ENCODE data around the gene GPT2.
A peak's percentile ranks its signal among the peaks of the same experiment; 100 is the strongest.
"Not testable (repeated sequence)": the region's sequence is repeated elsewhere in the genome, so short reads cannot be mapped to it uniquely, and the experiment has no call there.

Gene GPT2

DNA sequence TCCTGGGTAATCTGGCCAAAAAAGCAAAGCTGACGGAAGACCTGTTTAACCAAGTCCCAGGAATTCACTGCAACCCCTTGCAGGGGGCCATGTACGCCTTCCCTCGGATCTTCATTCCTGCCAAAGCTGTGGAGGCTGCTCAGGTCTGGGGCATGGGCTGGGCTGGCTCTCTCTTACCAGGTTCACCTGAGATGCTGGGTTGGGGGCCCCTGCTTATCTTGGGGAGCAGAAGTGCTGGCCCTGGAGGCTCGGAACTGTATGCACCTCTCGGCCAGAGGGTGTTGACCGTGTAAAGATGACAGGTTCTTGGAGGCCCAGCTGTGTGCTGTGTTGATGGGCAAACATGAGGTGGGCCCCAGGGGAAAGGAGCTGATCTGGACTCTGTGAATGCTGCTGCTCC is 40.2 kb downstream of the GPT2 start:
- DNase-seq: no peak

DNA sequence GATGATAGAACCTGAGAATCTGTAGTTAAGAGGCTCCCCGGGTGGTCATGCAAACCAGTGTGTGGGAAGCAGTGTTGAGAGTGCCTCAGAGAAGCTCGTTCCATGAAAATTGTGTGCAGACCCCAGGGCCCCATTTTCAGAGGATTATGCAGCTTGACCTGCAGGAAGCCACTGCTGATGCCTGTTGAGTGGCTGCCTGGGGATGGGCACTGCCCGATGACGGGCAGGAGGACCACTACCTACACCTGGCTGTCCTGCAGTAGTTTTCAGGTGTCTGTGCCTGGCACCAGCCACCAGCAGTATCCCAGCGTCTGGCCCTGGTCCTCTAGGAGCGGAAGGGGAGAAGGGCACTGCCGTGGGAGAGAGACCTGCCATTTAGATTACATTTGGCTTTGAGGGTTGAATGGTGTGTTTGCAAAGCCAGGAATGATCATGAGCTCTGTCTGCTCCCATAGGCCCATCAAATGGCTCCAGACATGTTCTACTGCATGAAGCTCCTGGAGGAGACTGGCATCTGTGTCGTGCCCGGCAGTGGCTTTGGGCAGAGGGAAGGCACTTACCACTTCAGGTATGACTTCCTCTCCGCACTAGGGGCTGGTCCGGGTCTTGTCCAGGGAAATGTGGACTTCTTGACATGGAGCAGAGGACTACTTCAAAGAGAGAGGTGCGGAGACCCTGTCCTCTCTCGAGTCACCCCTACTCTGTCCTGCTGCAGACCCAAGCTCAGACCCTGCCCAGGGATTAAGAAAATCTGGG is 42.5 kb downstream of the GPT2 start:
- DNase-seq: no peak

DNA sequence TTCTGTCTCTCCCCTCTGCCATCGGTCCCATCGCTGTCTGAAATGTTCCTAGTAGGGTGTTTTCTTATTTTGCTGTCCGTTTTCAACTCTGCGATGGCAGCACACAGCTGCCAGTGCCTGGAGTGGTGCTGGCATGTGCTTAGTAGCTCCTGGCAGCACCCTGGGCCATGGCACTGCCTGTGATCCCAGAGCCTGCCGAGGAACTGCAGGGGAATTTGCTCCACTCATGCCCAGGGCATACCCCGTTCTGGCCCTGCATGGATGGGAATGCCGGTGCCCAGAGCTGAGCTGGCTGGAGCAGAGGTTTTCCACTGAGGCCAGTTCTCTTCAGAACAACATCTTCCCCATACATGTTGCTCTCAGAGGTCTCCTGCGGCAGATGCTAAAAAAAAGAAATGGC is 43.1 kb downstream of the GPT2 start:
- DNase-seq: no peak

DNA sequence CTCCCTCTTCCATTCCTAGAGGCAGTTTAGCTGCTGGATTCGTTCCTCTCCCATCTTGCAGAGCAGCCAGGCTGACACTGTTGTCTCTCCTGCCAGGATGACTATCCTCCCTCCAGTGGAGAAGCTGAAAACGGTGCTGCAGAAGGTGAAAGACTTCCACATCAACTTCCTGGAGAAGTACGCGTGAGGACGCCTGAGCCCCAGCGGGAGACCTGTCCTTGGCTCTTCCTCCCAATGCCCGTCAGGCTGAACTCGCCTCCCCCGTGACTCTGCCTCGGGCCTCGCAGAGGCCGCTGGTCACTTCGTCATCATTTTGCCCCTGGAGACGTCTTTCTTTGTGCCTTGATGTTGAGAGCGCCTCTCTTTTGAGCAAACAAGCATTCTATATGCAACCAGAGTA is 44.6 kb downstream of the GPT2 start:
- DNase-seq: no peak

DNA sequence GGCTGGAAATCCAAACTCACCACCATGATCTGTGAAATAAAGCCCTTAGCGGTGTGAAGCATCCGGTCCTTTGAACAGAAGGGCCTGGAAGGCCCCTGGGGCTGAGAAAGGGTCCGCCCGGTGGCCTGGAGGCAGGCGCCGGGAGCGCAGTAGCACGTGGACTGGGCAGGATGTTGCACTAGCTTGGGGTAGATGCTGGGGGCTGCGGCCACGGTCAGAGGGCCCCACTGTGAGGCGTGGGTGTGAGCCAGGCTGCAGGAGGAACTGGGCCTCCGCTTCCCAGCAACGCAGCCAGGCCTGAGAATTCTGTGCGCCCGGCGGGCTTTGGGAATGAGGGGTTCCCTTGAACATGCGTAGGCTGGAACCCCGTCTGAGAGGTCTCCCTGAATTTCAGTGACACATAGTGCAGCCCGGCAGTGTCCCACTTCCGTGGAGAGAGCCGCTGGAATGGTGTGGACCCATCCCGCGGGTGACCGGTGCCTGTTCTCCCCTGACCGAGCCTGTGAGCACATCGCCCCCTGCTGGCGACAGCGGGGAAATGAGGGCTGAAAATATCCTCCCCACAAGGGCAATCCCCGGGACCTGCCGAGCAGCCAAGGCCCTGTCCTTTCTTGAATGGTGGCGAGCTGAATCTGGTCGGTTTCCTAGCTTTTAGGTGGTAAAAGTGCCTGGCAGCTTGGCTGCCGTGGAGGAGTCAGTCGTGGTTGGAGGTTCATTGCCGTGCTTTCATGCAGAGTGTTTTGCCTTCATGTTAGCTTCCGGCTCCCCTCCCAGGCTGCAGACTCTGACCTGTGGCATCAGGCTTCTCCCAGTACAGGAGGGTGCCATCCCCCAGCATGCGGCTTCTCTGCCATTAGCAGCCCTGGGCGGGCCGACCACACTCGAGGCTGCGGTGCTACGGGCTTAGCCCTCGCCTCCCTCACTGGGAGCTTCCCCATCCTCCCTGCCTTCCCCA is 45.5 kb downstream of the GPT2 start:
- DNase-seq: no peak

DNA sequence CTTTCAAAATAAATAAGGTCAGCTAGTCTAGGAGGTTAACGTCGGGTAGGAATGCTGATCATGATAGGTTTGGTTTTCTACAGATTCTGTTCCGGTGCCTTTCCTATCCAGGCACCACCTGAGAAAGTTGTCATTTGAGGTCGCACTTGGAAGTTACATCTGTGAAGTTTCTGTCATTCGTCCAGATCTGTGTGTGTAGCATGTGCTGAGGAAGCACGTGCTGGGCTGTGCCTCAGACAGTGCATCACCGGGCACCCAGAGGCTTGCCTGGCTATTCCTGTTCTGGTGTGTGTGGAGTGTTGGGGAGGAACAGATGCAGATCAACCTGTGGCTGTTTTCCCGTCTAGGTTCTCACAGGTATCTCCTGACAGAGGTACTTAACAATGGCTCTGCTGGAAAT is 46.7 kb downstream of the GPT2 start:
- DNase-seq: no peak

DNA sequence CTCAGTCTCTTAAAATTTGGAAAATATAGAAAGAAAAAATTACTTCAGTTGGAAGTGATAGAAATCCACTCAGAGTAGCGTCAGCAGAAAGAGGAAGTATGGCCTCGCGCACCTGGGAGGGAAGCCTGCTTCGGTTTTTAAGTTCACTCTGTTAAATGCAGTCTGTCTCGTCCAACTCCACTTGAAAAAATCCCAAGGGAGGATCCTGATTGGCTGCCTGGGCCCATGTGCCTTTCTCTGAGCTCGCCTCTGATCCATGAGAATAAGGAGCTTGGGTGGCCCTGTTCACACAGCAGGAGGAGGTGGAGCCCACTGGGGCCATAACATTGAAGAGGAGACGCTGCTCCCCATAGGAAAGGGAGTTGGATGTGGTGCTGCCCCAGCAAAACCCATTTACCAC is 48.6 kb downstream of the GPT2 start:
- no peak for DNase-seq

DNA sequence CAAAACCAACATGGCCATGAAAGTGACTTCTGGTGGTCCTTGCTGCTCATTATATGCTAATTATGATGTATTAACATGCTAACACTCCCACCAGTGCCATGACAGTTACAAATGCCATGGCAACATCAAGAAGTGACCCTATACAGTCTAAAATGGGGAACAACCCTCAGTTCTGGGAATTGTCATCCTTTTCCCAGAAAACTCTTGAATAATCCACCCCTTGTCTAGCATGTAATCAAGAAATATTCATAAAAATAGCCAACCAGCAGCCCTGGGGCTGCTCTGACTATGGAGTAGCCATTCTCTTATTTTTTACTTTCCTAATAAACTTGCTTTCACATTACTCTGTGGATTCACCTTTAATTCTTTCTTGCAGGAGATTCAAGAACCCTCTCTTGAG is 53.4 kb downstream of the GPT2 start:
- no peak for DNase-seq

DNA sequence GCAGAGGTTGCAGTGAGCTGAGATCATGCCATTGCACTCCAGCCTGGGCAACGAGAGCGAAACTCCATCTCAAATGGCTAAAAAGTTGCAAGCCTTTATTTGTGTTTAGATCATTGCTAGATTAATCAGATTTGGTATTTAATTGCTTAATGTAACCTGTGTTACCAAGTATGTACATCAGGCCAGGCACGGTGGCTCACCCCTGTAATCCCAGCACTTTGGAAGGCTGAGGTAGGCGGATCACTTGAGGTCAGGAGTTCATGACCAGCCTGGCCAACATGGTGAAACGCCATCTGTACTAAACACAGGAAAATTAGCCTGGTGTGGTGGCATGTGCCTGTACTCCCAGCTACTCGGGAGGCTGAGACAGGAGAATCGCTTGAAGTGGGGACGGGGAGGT is 60.6 kb downstream of the GPT2 start:
- not testable (repeated sequence) for DNase-seq

DNA sequence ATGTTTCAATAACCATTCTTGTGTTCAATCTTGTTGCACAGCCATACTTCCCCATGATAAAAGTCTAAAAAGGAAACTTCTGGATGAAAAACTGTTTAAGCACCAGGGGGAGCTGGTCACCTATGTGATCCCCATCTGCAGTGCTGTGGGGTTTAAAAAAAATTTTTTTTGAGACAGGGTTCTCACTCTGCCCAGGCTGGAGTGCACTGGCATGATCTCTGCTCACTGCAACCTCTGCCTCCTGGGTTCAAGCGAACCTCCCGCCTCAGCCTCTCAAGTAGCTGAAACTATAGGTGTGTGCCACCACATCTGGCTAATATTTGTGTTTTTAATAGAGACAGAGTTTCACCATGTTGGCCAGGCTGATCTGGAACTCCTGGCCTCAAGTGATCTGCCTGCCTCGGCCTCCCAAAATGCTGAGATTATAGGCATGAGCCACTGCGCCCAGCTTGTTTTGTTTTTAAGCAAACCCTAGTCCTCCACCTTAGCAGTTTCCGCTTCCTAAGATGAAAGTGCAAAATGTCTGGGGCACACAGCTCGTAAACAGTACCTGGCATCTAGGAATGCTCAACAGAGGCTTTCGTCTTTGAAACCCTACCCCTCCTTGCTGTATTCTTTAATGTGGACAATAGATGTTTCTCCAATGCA is 63.9 kb downstream of the GPT2 start:
- no peak for DNase-seq

DNA sequence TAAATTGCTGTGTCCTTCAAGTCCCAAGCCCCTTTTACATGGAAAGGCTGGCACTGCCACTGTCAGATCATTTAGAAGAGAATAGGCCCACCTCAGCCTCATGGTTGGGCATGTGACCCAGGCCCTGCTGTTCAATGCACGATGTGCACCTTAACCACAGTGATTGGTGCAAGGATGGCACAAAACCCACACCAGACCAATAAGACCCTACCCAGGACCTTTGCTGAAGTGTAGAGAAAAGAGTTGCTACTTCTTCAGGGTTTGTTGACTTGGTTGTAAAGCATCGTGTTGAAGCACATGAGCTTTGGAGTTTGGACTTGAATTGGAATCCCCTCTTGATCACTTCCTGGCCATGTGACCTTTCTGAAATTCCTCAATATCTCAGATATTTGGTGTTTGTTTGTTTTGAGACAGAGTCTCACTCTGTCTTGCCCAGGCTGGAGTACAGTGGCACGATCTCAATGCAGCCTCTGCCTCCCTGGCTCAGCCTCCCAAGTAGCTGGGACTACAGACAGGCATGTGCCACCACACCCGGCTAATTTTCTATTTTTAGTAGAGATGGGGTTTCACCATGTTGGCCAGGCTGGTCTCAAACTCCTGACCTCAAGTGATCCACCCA is 64.5 kb downstream of the GPT2 start:
- no peak for DNase-seq

DNA sequence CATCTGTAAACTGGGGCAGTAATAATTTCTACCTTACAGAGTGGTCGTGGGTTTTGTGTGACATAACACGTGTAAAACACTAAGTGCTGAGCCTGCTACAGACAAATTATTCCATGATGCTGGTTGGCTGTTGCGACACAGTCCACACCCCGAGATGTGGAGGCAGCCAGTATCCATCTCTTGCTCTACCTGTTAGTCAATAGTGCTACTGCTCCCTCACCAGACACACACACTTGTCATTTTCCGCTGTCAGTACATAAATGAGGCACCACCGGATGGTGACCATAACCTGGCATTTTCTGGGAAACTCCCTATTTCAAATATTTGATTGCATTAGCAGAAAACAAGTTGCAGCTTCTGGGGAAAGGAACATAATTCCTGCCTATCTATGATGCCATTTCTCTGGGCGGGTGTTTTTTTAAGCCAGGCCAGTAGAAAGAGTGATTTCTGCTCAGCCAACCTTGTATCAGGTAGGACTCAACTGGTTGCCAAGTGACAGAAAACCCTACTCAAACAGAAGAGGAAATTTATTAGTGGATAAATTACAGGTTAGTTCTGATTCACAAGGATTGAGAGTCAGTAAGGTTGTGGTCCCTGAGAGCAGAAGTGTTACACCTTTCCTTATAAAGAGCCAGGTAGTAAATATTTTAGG is 65.2 kb downstream of the GPT2 start:
- no peak for DNase-seq

DNA sequence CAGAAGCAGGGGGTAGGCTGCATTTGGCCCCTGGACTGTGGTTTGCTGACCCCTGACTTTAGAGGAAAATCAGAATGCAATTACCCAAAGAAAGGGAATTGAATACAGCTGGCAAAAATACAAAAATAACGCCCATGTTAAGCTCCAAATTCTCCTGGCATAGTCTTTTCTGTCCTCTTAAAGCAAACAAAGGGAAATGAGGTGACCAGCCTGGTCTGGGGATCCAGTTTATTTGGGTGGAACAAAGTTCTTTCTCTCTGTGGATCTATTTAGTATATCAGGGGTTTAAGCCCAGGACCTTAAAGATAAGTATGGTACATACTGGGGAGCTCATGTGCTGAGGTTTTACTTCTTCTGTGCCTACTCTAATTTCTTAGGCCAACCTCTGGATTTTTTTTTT is 65.8 kb downstream of the GPT2 start:
- DNase-seq: no peak

DNA sequence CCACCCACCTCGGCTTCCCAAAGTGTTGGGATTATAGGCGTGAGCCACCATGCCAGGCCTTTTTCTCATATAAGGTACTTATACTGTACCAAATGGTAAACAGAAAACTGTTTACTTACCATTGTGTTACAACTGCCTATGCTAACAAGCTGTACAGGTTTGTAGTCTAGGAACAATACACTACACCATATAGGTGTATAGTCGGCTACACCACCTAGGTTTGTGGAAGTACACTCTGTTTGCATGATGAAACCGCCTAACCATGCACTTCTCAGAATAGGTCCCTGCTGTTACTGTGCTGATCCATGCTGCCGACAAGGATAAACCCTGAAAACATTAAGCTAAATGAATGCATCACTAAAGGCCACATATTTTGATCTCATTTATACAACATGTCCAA is 70.4 kb downstream of the GPT2 start:
- no peak for DNase-seq

DNA sequence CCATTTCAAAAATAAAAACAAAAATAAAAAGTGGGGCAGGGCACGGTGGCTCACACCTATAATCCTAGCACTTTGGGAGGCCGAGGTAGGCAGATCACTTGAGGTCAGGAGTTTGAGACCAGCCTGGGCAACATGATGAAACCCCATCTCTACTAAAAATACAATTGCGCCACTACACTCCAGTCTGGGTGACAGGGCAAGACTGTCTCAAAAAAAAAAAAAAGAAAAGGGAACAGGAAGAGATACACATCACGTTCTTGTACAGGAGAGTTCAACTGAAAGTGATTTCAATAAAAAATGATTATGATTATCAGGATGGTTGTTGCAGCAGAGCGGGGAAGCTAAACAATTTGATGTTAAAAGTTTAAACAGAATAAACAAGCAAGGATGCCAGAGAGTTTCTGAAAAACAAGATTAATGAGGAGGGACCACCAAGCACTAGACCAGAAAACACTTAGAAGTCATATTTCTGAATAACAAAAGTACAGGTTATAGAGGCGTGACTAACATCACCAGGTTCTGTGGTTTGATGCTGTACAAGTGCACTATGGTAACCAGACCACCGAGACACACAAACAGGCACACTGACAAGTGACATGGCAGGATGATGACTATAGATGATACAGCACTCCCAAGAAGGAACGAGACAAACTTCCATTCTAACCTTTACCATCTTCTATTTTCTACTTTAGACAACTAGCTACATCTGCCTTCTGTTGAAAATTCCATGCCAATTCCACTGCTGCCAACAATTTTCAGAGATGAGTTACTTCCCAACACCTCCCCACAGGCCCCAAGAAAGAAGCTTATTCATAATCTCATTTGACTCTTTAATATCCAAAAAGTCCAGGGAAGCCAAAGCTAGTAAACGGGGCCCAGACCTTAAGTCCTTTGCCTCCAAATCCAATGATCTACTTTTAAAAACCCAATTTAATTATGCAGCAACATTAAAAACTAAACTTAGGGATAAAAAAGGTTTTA is 77.5 kb downstream of the GPT2 start:
- no peak for DNase-seq

DNA sequence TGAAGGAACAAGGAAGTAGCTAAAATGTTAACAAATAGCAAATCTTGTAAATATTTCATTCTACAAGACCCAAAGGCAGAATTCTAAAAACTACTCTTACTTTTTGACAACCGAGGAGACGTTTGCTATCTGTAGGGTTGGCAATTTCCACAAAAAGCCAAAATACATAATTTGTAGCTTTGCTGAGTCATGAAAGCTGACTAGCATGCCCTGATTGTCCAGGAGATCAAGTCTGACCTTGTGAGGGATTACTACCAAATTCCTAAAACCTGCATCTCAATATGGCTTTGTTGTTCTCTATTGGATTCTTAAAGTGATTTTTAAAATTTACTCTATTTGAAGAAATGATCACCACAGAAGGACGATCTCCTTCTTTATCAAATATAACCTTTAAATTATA is 78.5 kb downstream of the GPT2 start:
- DNase-seq: no peak

DNA sequence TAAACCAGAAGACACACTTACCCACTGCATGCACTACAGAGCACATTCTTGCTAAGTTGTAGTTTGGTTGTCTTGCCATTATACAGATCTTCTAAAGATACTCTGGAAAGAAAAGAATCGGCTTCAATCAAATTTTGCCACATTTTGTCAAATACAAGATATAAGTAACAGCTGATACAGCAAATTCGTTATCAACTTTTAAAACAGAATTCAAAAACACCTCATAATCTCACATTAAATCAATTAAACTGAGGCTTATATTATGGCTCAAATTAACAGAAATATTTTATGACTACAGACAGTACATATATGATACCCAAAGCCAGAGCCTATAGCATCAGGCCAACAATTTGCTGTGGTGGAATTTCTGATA is 83.9 kb downstream of the GPT2 start:
- no peak for DNase-seq

DNA sequence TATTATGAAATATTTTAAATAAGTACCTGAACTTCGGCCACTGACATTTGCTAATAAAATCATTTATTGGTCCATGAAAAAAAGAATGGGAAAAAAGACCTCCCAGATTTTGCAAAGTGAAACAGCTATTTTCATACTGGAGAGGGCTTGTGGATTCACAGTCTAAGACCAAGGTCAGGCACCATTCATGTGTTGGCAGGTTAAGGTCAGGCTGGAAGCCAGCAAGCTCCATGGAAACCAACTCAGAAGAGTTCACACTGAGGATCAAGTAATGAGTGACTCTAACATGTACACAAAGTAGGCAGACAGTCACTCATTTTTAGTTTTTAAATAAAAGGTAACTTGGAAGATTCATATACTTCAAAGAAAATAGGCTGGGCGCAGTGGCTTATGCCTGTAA is 85.9 kb downstream of the GPT2 start:
- DNase-seq: no peak

DNA sequence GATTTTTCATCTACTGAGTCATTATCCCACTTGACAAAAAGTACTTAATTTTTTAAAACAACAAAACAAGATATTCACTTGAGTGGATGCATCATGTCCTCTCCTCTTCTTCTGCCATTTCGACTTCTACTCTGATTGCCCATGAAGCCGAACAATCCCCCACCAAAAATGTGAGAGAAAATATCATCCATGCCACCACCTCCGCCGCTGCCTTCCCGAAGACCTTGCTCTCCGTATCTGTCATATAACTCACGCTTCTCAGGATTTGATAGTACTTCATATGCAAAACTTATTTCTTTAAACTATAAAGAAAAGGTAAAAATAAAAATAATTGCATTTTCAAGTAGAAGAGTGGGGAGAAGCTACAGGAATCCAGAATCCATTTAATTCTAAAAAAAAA is 87.1 kb downstream of the GPT2 start:
- no peak for DNase-seq

DNA sequence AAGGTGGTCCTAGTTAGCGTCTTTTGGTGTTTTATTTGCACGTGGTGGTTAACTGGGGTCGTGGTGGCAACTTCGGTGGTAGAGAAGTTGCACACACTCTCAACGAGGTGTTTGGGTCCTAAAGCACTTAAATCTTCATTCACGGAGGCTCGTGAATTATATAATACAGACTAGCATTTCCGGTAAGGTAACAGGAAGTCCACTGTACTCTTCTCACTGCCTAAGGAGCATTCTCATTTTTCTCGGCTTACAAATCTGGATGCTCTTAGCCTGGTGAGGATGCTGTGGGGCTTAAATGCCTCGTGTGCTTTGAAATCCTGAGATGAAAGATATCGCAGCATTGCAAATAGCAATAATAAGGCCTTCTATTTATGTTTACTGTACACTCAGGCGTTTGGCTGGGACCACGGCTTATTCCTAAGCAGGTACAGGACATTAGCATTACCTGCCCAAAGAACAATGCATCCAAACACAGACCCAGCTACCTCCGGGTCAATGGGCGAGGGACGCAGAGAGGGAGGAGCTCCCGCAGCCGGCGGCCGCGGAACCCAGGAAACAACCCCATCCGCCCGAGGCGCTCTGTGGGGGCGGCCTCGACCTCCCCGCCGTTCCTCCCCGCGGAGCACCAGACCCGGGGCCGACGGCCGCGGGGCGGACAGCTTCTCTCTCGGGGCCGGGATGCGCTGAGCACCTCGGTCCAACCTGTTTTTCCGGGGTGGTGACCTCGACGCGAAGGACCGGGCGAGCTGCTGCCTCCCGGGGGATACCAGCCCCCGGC is 88.5 kb downstream of the GPT2 start:
- DNase-seq: peak; percentile 23

Measured in activated gamma-delta T cell (primary cell).